Vagina (tissue), 2 donors: ENCODE results near the gene MYO15B. TPM values are rescaled to one million over a fixed set of nuclear protein-coding genes. Genes with fewer than 3 reads are reported as not detected.
A peak's percentile ranks its signal among the peaks of the same experiment; 100 is the strongest.

Source experiments
- DNase-seq, 2 donors: peaks; one replicate each; pipeline ENCODE4 v3.0.0-alpha.2; 2017; ENCODE audit errors: extremely low spot score in 2 of 2
- H3K27ac ChIP-seq: fragments of 200-600 bp; sonication (generic); one replicate; pipeline ENCODE4 v1.5.1; 2019
- H3K27me3 ChIP-seq: fragments of 200-600 bp; sonication (generic); one replicate; pipeline ENCODE4 v1.5.1; 2019
- H3K36me3 ChIP-seq, 2 donors: fragments of 200-600 bp; sonication (generic); one replicate each; pipeline ENCODE4 v1.5.1; 2017 to 2019
- H3K4me1 ChIP-seq: fragments of 200-600 bp; sonication (generic); one replicate; pipeline ENCODE4 v1.5.1; 2019
- H3K4me3 ChIP-seq, 2 donors: fragments of 200-600 bp; sonication (generic); 1 replicate in 1 of 2; 2 replicates in 1 of 2; pipeline ENCODE4 v1.5.1; 2016 to 2019
- H3K9me3 ChIP-seq: fragments of 200-600 bp; sonication (generic); one replicate; pipeline ENCODE4 v1.5.1; 2019
- POLR2A ChIP-seq, 2 donors: fragments of 450-650 bp; IDR thresholded peaks; one replicate each; pipeline ENCODE4 v1.6.1; 2017; ENCODE audit warnings: antibody characterized with exemption in 2 of 2, mild to moderate bottlenecking in 2 of 2, moderate library complexity in 2 of 2
- POLR2AphosphoS5 ChIP-seq, 2 donors: sonication (generic); formaldehyde crosslinking; IDR thresholded peaks; one replicate each; pipeline ENCODE4 v1.9.0; 2017; ENCODE audit warnings: antibody characterized with exemption in 2 of 2, mild to moderate bottlenecking in 2 of 2, low read depth in 1 of 2; ENCODE audit not compliant: insufficient read depth in 1 of 2
- intact Hi-C: fragments of 100-400 bp; cut with DNase I; formaldehyde crosslinking; loops from one replicate; pipeline ENCODE4 v1.15.1; 2023
- total RNA-seq: library from RNA; depleted of rRNA; stranded (reverse); fragments of >200 nt; gene quantifications from one replicate; pipeline ENCODE4 v1.2.3, GENCODE V29; 2016
- TF ChIP-seq, protein P1 (sequence below), 3 experiments: fragments of 450-650 bp in 2 of 3; fragments of 200-600 bp in 1 of 3; sonication (generic) in 1 of 3; IDR thresholded peaks; one replicate each; pipeline ENCODE4 v1.5.1; 2017 to 2019; ENCODE audit warnings: antibody characterized with exemption in 3 of 3, mild to moderate bottlenecking in 2 of 3, moderate library complexity in 2 of 3

Gene MYO15B
- total RNA-seq, 1 donor from 2014 or later: 160 TPM

DNA sequence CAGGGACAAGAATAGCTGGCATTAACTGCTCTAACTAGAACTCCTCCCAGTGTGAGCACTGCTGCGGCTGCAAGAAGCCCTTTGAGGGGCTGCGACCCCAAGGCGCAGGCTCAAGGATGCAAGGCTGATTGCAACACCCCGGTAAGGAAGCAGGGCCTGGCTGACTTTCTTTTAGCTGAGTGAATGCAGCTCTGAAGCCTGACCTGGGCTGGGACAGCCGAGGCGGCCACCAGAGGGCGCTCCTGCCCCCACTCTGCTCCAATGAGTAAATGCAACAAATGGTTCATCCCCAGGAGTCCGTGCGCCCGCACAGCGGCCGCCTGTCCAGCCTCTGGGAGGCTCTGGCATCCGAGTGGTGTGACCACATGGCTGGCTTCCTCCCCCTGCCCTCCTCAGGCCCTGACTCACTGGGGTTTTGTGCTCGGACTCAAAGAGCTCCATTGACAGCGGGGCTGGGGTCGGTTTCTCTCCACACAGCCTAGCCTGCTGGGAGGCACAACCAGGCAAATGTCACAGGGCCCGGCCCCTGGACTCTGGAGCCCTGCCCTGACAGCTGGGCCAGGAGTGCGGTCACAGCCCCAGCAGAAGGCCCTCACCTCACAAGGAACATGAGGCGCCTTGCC, 45.4 kb downstream of the MYO15B start, which contains the start of gene SMIM5:
SMIM5 (plus strand) TSS at position 572 of the 623 bp plus-strand sequence. CDS start 6,768 bp downstream, outside the sequence.
- peak within 1 kb of the TSS; percentile 89 for H3K27ac ChIP-seq
- no peaks in the 10 kb centered on the region for H3K27me3 ChIP-seq
- TF ChIP-seq POLR2AphosphoS5 (IDR thresholded peaks at IDR 0.05; ENCODE audit: insufficient read depth in 1 of 2, low read depth in 1 of 2) (peak; percentile 63 to 68), POLR2A (IDR thresholded peaks at IDR 0.05) (no peak)
- TF ChIP-seq, protein P1, sequence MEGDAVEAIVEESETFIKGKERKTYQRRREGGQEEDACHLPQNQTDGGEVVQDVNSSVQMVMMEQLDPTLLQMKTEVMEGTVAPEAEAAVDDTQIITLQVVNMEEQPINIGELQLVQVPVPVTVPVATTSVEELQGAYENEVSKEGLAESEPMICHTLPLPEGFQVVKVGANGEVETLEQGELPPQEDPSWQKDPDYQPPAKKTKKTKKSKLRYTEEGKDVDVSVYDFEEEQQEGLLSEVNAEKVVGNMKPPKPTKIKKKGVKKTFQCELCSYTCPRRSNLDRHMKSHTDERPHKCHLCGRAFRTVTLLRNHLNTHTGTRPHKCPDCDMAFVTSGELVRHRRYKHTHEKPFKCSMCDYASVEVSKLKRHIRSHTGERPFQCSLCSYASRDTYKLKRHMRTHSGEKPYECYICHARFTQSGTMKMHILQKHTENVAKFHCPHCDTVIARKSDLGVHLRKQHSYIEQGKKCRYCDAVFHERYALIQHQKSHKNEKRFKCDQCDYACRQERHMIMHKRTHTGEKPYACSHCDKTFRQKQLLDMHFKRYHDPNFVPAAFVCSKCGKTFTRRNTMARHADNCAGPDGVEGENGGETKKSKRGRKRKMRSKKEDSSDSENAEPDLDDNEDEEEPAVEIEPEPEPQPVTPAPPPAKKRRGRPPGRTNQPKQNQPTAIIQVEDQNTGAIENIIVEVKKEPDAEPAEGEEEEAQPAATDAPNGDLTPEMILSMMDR (IDR thresholded peaks at IDR 0.05): peak; percentile 86 to 94 (median 90)
- H3K9me3 ChIP-seq: no peaks in the 10 kb centered on the region
- H3K36me3 ChIP-seq: no peaks in the 10 kb centered on the region
- H3K4me1 ChIP-seq: peaks cover 25% of the 10 kb centered on the region
- intact Hi-C loops: loop anchor here (5.0 kb wide), 1 partner anchor 119 kb away; no protein-coding TSS in a partner anchor
- H3K4me3 ChIP-seq: peak within 1 kb of the TSS; percentile 10 to 36
- DNase-seq: peak in 1 of 2 donors; percentile 96

DNA sequence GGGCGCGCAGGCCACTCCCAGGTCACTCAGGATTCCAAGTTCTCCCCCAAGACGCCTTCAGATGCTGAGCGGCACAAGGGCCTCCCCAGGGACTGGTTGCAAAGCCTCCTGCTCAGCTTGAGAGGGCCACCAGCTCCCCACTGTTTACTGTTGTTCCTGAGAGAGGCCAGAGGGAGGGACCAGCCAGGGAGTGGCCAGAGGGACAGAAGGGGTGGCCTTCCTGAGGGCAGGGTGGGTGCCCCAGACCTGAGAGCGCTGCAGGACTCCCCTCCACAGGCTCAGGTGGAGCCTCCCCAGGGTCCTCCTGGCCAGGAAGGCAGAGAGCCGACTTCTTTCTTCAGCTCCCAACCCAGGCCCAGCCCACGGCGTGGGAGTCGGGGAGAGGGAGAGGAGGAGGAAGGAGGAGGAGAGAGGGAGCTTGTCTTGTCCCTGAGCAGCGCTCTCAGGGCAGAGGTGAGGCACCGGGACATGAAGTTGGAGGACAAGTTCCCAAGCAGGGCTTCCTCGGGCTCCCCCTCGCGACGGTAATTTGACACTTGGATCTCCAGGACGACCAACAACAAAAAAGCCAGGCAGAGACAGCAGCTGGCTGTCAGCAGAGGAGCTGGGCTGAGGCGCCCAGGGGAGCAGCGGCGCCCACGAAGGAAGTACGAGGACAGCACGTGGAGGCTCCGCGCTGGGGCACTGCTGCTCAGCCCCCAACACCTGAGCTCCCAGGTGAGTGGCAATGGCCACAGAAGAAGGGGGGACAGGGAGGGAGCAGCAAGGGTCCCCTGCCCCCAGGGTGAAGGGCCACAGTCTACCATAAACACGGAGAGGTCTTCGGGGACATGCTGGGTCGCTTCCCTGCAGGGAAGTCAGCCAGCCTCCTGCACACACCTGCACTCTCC, 46.1 kb downstream of the MYO15B start:
- no peaks in the 10 kb centered on the region for H3K36me3 ChIP-seq
- intact Hi-C loops: loop anchor here (5.0 kb wide), 1 partner anchor 119 kb away; no protein-coding TSS in a partner anchor
- H3K27me3 ChIP-seq: no peaks in the 10 kb centered on the region
- H3K27ac ChIP-seq: peak overlapping the region; percentile 89
- H3K4me1 ChIP-seq: peaks cover 25% of the 10 kb centered on the region
- peak overlapping the region; percentile 10 to 36 for H3K4me3 ChIP-seq
- peak in 1 of 2 donors; percentile 93 for DNase-seq
- TF ChIP-seq, protein P1 (IDR thresholded peaks at IDR 0.05): peak; percentile 18 to 52 (median 33)
- TF ChIP-seq POLR2A (IDR thresholded peaks at IDR 0.05): no peak
- peak; percentile 18 to 20 for TF ChIP-seq POLR2AphosphoS5 (IDR thresholded peaks at IDR 0.05; ENCODE audit: insufficient read depth in 1 of 2, low read depth in 1 of 2)
- no peaks in the 10 kb centered on the region for H3K9me3 ChIP-seq

DNA sequence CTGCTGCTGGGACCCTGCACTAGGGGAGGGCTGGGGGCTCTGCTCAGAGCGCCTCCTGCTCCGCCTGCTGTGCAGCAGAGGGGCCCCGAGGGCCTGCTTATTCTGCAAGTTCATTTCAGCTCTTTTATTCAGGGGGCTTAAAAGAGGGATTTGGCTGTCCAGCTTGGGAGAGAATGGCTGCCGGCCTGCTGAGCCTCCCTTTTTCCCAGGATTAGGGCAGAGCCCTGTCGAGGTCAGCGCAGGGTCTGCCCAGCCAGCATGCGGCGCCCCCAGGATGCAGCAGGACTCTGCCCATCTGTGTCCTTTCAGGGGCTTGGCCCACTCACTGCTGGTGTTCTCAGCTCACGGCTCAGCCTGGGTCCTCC, 46.8 kb downstream of the MYO15B start:
- no peaks in the 10 kb centered on the region for H3K27me3 ChIP-seq
- H3K9me3 ChIP-seq: no peaks in the 10 kb centered on the region
- TF ChIP-seq POLR2AphosphoS5 (IDR thresholded peaks at IDR 0.05; ENCODE audit: insufficient read depth in 1 of 2, low read depth in 1 of 2): no peak
- TF ChIP-seq, protein P1 (IDR thresholded peaks at IDR 0.05): no peak
- no peak for TF ChIP-seq POLR2A (IDR thresholded peaks at IDR 0.05)
- H3K4me3 ChIP-seq: peak overlapping the region in 1 of 2 donors; percentile 10
- peaks cover 25% of the 10 kb centered on the region for H3K4me1 ChIP-seq
- intact Hi-C loops: loop anchor here (5.0 kb wide), 1 partner anchor 118 kb away; no protein-coding TSS in a partner anchor
- peak overlapping the region; percentile 89 for H3K27ac ChIP-seq
- no peaks in the 10 kb centered on the region for H3K36me3 ChIP-seq
- DNase-seq: no peak

DNA sequence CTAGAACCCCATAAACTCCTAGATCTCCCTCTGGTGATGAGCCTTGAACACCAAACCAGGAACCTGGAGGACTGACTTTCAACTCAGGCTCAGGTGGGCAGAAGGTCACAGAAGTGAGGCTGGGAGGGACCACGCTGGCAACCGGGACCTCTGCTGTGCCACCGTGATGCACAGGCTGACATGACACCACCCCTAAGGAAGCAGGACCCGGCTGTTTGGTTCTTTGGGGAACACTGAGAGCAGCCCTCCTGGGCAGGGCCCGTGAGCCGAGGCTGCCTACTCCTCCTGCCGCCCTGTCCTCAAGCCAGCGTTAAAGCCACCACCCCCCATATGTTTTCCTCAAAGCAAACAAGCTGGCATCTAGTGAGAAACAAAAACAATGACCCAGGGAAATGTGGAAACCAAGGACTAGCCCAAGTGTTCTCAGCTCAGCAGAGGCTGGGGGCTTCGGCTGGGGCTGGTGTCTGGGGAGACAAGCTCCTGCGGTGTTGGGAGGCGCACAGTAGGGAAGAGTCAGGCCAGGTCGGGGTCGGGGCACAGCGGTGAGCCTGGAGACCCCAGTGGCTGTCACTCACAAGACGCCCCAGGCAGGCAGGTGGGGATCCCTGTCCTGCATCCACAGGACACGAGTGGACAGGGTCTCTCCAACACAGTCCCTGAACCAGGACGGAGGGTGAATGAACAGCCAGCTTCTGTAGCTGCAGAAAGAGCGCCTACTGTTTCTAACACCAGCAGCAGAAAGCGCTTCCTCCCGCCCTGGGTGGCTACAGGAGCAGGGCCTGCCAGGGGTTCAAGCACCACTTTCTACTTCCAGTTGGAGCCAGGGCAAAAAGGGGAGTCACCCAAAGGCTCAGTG, 47.4 kb downstream of the MYO15B start:
- H3K4me3 ChIP-seq: peak overlapping the region in 1 of 2 donors; percentile 10

More for the DNA sequence above, 47.4 kb downstream of the MYO15B start:
- H3K27ac ChIP-seq: peak overlapping the region; percentile 89
- peaks cover 25% of the 10 kb centered on the region for H3K4me1 ChIP-seq
- no peaks in the 10 kb centered on the region for H3K36me3 ChIP-seq
- H3K9me3 ChIP-seq: no peaks in the 10 kb centered on the region
- TF ChIP-seq, protein P1 (IDR thresholded peaks at IDR 0.05): no peak
- no peak for TF ChIP-seq POLR2A (IDR thresholded peaks at IDR 0.05)
- TF ChIP-seq POLR2AphosphoS5 (IDR thresholded peaks at IDR 0.05; ENCODE audit: insufficient read depth in 1 of 2, low read depth in 1 of 2): no peak
- DNase-seq: no peak
- no peaks in the 10 kb centered on the region for H3K27me3 ChIP-seq
- intact Hi-C loops: loop anchor here (5.0 kb wide), 1 partner anchor 117 kb away; no protein-coding TSS in a partner anchor
